ENCODE results near the gene CCDC3. TPM values are rescaled to one million over a fixed set of nuclear protein-coding genes. Genes with fewer than 3 reads are reported as not detected.
A peak's percentile ranks its signal among the peaks of the same experiment; 100 is the strongest.
"Not testable (repeated sequence)": the region's sequence is repeated elsewhere in the genome, so short reads cannot be mapped to it uniquely, and the experiment has no call there.

Gene CCDC3
- total RNA-seq, 1 experiment from 2014 or later, result 3.3 TPM

DNA sequence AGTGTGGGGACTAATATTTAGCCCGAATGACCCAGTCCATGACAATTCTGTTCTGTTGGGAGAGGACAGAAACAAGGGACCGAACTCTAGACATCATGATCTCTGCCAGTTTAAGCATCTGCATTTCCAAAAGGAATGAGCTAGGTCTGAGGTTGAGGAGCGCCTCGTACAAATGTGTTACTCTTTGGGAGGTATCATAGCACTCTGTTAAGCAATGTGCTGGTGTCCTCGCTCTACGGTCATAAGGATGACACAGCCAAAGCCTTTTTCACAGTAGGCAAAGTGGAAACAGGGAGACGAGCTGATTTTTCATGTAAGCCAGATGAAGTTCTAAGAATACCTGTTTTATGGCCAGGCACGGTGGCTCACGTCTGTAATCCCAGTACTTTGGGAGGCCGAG is 15.4 kb upstream of the CCDC3 start:
- DNase-seq, result no peak
- Histone ChIP-seq H3K27me3 (no peaks in the 10 kb centered on the region), H3K36me3 (no peaks in the 10 kb centered on the region)

DNA sequence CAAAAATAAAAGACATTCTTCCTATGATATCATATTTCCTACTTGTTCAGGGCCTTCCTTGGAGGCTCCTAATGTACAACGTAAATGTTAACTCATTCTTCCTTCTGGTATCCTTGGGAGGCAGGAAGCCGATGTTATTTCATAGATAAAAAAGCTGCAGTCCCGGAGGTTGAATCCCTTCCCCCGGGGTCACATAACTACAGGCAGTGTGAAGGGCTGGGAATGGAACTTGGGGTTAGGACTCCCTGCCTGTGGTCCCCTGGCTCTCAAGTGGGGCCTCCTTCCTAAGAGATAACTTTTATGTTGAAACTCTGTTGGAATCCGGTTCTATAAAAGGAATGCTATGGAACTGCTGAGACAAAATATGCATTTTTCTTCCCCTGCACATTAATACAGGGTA is 14.9 kb upstream of the CCDC3 start:
- no peak for DNase-seq
- no peaks in the 10 kb centered on the region for H3K36me3 ChIP-seq
- no peak overlapping the region for H3K4me3 ChIP-seq
- no peaks in the 10 kb centered on the region for H3K27me3 ChIP-seq
- H3K9me3 ChIP-seq, result peaks cover 14% of the 10 kb centered on the region

More for the DNA sequence above, 15.4 kb upstream of the CCDC3 start:
- Histone ChIP-seq H3K9me3 (peaks cover 11% of the 10 kb centered on the region), H3K4me3 (no peak overlapping the region)

DNA sequence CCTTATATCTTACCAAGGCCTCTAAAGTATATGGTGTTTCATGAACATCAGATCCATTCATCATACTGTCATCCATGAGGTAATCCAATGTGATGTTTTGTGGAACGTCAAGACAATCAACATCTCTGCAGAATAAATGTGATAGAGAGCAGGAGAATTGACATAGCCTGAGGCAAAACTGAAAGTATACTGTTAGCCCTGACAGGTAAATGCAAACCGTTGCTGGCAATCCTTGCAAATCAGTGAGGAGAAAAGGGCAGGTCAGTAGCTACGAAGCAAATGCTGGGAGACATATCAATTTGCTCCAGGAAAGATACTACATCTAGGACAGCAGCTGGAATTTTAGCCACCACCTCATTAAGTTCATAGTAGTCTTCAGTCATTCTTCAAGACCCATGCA is 4.5 kb upstream of the CCDC3 start:
- Histone ChIP-seq H3K36me3 (no peaks in the 10 kb centered on the region), H3K9me3 (no peaks in the 10 kb centered on the region; the same call in 1 of the 2 replicates), H3K27me3 (no peaks in the 10 kb centered on the region), H3K4me3 (no peak overlapping the region)
- DNase-seq, result no peak

GRCh38 chr10:13003759-13004158 is 2.2 kb upstream of the CCDC3 start:
- H3K9me3 ChIP-seq, result peaks cover 4% of the 10 kb centered on the region; the same call in 1 of the 2 replicates
- no peak overlapping the region for H3K4me3 ChIP-seq
- H3K27me3 ChIP-seq, result no peaks in the 10 kb centered on the region
- no peak for DNase-seq
- no peaks in the 10 kb centered on the region for H3K36me3 ChIP-seq

DNA sequence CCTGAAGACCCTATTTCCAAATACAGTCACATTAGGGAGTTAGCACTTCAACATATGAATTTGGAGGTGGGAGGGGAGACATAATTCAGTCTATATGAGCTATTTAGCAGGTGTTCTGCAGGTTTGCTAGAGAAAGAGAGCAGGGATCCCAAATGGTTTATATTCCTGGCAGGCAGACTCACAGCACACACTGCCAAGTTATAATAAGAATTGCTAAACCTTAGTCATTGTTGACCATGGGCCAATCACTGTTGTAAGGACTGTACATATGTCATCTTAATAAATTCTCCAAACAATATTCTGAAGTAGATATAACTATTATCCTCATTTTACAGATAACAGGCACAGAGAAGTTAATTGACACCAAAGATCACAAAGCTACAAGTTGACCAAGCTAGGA is 1.5 kb upstream of the CCDC3 start:
- peaks cover 4% of the 10 kb centered on the region; the same call in 1 of the 2 replicates for H3K9me3 ChIP-seq
- H3K4me3 ChIP-seq, result no peak overlapping the region
- DNase-seq, result peak; percentile 41
- no peaks in the 10 kb centered on the region for H3K36me3 ChIP-seq
- no peaks in the 10 kb centered on the region for H3K27me3 ChIP-seq

DNA sequence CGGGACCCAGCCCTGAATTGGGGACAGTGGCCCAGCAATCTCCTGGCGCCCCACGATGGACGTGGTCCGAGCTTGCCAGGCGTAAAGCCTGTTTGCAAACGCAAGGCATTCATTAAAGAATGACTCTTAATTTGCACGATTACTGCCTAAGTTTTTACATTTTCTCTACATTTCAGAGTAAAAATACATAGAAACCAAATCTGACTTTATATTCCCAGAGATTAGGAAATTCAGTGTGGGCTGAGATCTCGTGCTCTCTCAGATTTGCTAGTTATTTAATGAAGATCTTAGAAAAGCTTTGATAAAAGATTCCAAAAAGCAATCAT is 337 bp upstream of the CCDC3 start:
- H3K4me3 ChIP-seq, result peak overlapping the region; percentile 22; the same call in 1 of the 2 replicates
- no peaks in the 10 kb centered on the region for H3K36me3 ChIP-seq
- no peaks in the 10 kb centered on the region for H3K27me3 ChIP-seq
- peaks cover 4% of the 10 kb centered on the region; the same call in 1 of the 2 replicates for H3K9me3 ChIP-seq
- no peak for DNase-seq

DNA sequence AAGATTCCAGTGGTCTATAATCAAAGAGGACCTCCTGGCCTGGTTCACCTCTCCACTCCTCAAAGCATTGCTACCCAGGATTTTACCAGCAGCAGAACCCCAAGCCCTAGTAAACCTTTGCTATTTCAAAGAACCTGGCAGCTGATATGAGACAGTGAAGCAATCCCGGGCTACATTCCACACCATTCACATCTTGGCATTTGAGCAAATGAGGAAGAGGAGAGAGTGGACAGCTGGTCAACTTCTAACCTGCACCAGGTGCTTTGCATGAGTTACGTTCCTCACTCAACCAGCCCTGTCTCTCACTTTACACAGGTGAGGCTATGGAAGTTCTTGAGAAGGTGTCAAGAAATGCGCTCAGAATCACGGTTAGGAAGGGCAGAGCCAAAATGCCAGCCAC is 1.1 kb downstream of the CCDC3 start:
- no peaks in the 10 kb centered on the region for H3K36me3 ChIP-seq
- no peak overlapping the region for H3K4me3 ChIP-seq
- peaks cover 4% of the 10 kb centered on the region; the same call in 1 of the 2 replicates for H3K9me3 ChIP-seq
- no peaks in the 10 kb centered on the region for H3K27me3 ChIP-seq
- no peak for DNase-seq

- no peak overlapping the region for H3K4me3 ChIP-seq
- no peak for DNase-seq
- no peaks in the 10 kb centered on the region for H3K27me3 ChIP-seq
- no peaks in the 10 kb centered on the region for H3K36me3 ChIP-seq
- peaks cover 4% of the 10 kb centered on the region; the same call in 1 of the 2 replicates for H3K9me3 ChIP-seq
These were observed 1.7 kb downstream of the CCDC3 start for GRCh38 chr10:12999849-13000248.

DNA sequence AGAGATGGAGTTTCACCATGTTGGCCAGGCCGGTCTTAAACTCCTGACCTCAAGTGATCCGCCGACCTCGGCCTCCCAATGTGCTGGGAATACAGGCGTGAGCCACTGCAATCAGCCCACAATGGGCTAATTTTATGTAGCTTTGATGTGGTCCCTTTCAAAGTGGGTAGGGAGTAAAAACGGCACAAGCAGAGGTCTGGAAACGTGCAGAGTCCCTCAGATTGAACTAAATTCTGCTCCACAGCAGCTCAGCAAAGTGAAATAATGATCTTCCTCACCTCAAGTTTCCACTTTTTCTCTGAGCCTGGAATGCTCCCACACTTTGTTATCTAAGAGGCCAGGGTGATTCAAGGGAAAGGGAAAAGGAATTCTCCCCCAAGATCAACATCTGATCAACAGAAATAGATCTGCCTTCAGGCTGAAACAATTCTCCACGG is 6.1 kb downstream of the CCDC3 start:
- no peaks in the 10 kb centered on the region for H3K36me3 ChIP-seq
- H3K4me3 ChIP-seq, result no peak overlapping the region
- H3K9me3 ChIP-seq, result peaks cover under 1% of the 10 kb centered on the region; the same call in 1 of the 2 replicates
- DNase-seq, result no peak
- no peaks in the 10 kb centered on the region for H3K27me3 ChIP-seq

- no peaks in the 10 kb centered on the region for H3K9me3 ChIP-seq
- DNase-seq, result no peak
- no peaks in the 10 kb centered on the region for H3K36me3 ChIP-seq
- no peaks in the 10 kb centered on the region for H3K27me3 ChIP-seq
- no peak overlapping the region for H3K4me3 ChIP-seq
These were observed 7.9 kb downstream of the CCDC3 start for GRCh38 chr10:12993595-12993994.

- no peak for DNase-seq
- peaks cover 10% of the 10 kb centered on the region for H3K9me3 ChIP-seq
These were observed 16.2 kb downstream of the CCDC3 start for GRCh38 chr10:12985347-12985746.

GRCh38 chr10:12984165-12984747 is 17.3 kb downstream of the CCDC3 start:
- DNase-seq, result peak; percentile 38
- Histone ChIP-seq H3K36me3 (no peaks in the 10 kb centered on the region), H3K4me3 (no peak overlapping the region)

More at GRCh38 chr10:12985347-12985746, 16.2 kb downstream of the CCDC3 start:
- H3K4me3 ChIP-seq, result no peak overlapping the region
- no peaks in the 10 kb centered on the region for H3K27me3 ChIP-seq
- no peaks in the 10 kb centered on the region for H3K36me3 ChIP-seq

DNA sequence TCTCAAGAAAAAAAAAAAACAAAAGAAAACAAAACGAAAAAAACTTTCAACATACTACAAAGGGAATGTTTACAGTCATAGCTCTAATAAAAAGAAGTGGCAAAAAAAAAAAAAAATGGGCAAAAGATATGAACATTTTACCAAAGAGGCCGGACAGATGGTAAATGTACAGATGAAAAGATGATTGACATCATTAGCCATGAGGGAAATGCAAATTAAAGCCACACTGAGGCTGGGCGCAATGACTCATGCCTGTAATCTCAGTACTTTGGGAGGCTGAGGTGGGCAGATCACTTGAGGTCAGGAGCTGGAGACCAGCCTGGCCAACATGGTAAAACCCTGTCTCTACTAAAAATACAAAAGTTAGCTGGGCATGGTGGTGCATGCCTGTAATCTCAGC is 17.9 kb downstream of the CCDC3 start:
- not testable (repeated sequence) for H3K27me3 ChIP-seq, H3K36me3 ChIP-seq, H3K4me3 ChIP-seq
- H3K9me3 ChIP-seq, result peaks cover 10% of the 10 kb centered on the region
- DNase-seq, result peak; percentile 43

More at GRCh38 chr10:12984165-12984747, 17.3 kb downstream of the CCDC3 start:
- peaks cover 10% of the 10 kb centered on the region for H3K9me3 ChIP-seq
- H3K27me3 ChIP-seq, result no peaks in the 10 kb centered on the region

GRCh38 chr10:12981570-12981969 is 19.9 kb downstream of the CCDC3 start:
- Histone ChIP-seq H3K36me3 (no peaks in the 10 kb centered on the region), H3K4me3 (no peak overlapping the region)
- peak; percentile 78 for DNase-seq

DNA sequence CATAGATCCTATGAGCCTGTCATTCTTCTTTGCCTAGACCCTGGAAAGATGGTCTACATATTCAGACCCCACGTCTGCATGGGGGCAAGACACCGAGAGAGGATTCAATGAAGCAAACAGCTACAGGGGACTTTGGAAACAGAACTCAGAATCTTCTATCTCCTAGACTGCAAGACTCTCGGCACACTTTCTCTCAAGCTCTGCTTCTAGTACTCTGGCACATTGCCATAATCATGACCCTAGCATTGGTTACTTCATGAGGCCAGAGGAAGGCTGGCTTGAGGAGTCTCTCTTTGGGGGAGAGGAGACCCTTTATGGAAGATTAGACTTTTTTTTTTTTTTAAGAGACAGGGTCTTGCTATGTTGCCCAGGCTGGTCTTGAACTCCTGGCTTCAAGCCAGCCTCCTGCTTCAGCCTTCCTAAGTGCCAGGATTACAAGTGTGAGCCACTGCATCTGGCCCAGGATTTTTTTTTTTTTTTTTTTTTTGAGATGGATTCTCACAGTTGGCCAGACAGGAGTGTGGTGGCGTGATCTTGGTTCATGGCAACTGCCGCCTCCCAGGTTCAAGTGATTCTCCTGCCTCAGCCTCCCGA is 20.7 kb downstream of the CCDC3 start:
- Histone ChIP-seq H3K9me3 (peaks cover 10% of the 10 kb centered on the region), H3K36me3 (no peaks in the 10 kb centered on the region), H3K4me3 (no peak overlapping the region), H3K27me3 (no peaks in the 10 kb centered on the region)
- DNase-seq, result no peak

More at GRCh38 chr10:12981570-12981969, 19.9 kb downstream of the CCDC3 start:
- Histone ChIP-seq H3K27me3 (no peaks in the 10 kb centered on the region), H3K9me3 (peaks cover 10% of the 10 kb centered on the region)

GRCh38 chr10:12980102-12980661 is 21.3 kb downstream of the CCDC3 start:
- Histone ChIP-seq H3K27me3 (no peaks in the 10 kb centered on the region), H3K4me3 (no peak overlapping the region), H3K36me3 (no peaks in the 10 kb centered on the region), H3K9me3 (peaks cover 6% of the 10 kb centered on the region)
- no peak for DNase-seq

- Histone ChIP-seq H3K4me3 (no peak overlapping the region), H3K27me3 (no peaks in the 10 kb centered on the region), H3K36me3 (no peaks in the 10 kb centered on the region), H3K9me3 (peaks cover 2% of the 10 kb centered on the region; the same call in 1 of the 2 replicates)
- no peak for DNase-seq
These were observed 22.6 kb downstream of the CCDC3 start for GRCh38 chr10:12978891-12979290.

GRCh38 chr10:12975906-12976305 is 25.6 kb downstream of the CCDC3 start:
- no peaks in the 10 kb centered on the region for H3K9me3 ChIP-seq
- no peak overlapping the region for H3K4me3 ChIP-seq
- H3K27me3 ChIP-seq, result no peaks in the 10 kb centered on the region
- no peak for DNase-seq
- H3K36me3 ChIP-seq, result no peaks in the 10 kb centered on the region

All from MG63 (cell line).